ENCODE data around the gene BTC. TPM values are rescaled to one million over a fixed set of nuclear protein-coding genes. Genes with fewer than 3 reads are reported as not detected.
"Not testable (repeated sequence)": the region's sequence is repeated elsewhere in the genome, so short reads cannot be mapped to it uniquely, and the experiment has no call there.

Gene BTC
- polyA plus RNA-seq, 1 donor from 2014 or later = not detected

DNA sequence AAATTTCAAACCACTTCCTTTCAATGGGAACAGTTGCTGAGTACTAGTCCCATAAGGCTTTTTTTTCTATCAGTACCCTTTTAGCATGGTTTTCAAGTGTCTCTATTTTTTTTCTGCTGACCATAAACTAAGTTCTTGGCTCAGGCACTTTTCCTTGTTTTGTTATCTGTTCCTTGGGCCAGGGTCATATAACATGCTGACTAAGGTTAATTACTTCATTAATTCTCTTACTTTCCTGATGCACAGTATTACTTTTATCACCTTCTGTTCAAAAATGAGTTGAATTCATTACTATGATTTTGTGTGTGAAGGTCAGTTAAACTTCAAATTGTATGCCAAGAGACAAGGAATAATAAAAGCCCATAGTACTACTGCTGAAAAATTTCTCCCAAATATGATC is 19.7 kb upstream of the BTC start:
- no peak overlapping the region for H2AFZ ChIP-seq (ENCODE audit: low read depth, low read length)
- H3K4me3 ChIP-seq (ENCODE audit: low read length) = no peak overlapping the region
- no peaks in the 10 kb centered on the region for H3K36me3 ChIP-seq (ENCODE audit: insufficient read depth, low read length)
- no peak overlapping the region for H3K27ac ChIP-seq (ENCODE audit: low read length)
- no peaks in the 10 kb centered on the region for H3K9me3 ChIP-seq (ENCODE audit: low read length)
- TF ChIP-seq TAF1 (IDR thresholded peaks at IDR 0.05; ENCODE audit: low read depth) = no peak
- TF ChIP-seq EP300 (conservative IDR thresholded peaks at IDR 0.05; ENCODE audit: poor library complexity, severe bottlenecking) = no peak
- TF ChIP-seq RAD21 (conservative IDR thresholded peaks at IDR 0.05) = no peak
- no peak for TF ChIP-seq EZH2 (IDR thresholded peaks at IDR 0.05; ENCODE audit: borderline replicate concordance, insufficient read depth, low read length, poor library complexity, severe bottlenecking)
- TF ChIP-seq MXI1 (conservative IDR thresholded peaks at IDR 0.05; ENCODE audit: poor library complexity, severe bottlenecking) = no peak
- no peak for TF ChIP-seq CTCF (IDR thresholded peaks at IDR 0.05; ENCODE audit: poor library complexity, severe bottlenecking)
- no peak for TF ChIP-seq SMC3 (conservative IDR thresholded peaks at IDR 0.05; ENCODE audit: poor library complexity)
- TF ChIP-seq POLR2AphosphoS5 (IDR thresholded peaks at IDR 0.05) = no peak
- no peak for TF ChIP-seq REST (IDR thresholded peaks at IDR 0.05; ENCODE audit: borderline replicate concordance)
- no peaks in the 10 kb centered on the region for H3K79me2 ChIP-seq (replicated peaks; ENCODE audit: insufficient read depth, low read length)
- H3K4me2 ChIP-seq (ENCODE audit: low read length) = no peak overlapping the region
- H3K27me3 ChIP-seq (ENCODE audit: insufficient read depth, low read depth, low read length) = no peaks in the 10 kb centered on the region
- H3K9me2 ChIP-seq (ENCODE audit: insufficient read depth, low read length) = no peaks in the 10 kb centered on the region
- H3F3A ChIP-seq (ENCODE audit: insufficient read depth, low read length, poor library complexity, severe bottlenecking) = no peaks in the 10 kb centered on the region
- H4K20me1 ChIP-seq (ENCODE audit: insufficient read depth) = no peaks in the 10 kb centered on the region
- H3K9ac ChIP-seq (ENCODE audit: low read length) = no peak overlapping the region

- H3K4me3 ChIP-seq (ENCODE audit: low read length); H3K9me3 ChIP-seq (ENCODE audit: low read length); H4K20me1 ChIP-seq (ENCODE audit: insufficient read depth); H3K36me3 ChIP-seq (ENCODE audit: insufficient read depth, low read length); H3K79me2 ChIP-seq (replicated peaks; ENCODE audit: insufficient read depth, low read length); H2AFZ ChIP-seq (ENCODE audit: low read depth, low read length); H3K9ac ChIP-seq (ENCODE audit: low read length); H3K27ac ChIP-seq (ENCODE audit: low read length); H3F3A ChIP-seq (ENCODE audit: insufficient read depth, low read length, poor library complexity, severe bottlenecking); H3K27me3 ChIP-seq (ENCODE audit: insufficient read depth, low read depth, low read length); H3K4me2 ChIP-seq (ENCODE audit: low read length); H3K9me2 ChIP-seq (ENCODE audit: insufficient read depth, low read length): not testable (repeated sequence)
Measured at GRCh38 chr4:74812056-74812455, 17.7 kb upstream of the BTC start.

- Histone ChIP-seq H4K20me1 (ENCODE audit: insufficient read depth) (no peaks in the 10 kb centered on the region), H3K9me2 (ENCODE audit: insufficient read depth, low read length) (no peaks in the 10 kb centered on the region), H3K79me2 (replicated peaks; ENCODE audit: insufficient read depth, low read length) (no peaks in the 10 kb centered on the region), H3K36me3 (ENCODE audit: insufficient read depth, low read length) (no peaks in the 10 kb centered on the region), H3K4me3 (ENCODE audit: low read length) (no peak overlapping the region), H3K4me2 (ENCODE audit: low read length) (no peak overlapping the region), H3K27ac (ENCODE audit: low read length) (no peak overlapping the region), H3K9me3 (ENCODE audit: low read length) (no peaks in the 10 kb centered on the region), H3K27me3 (ENCODE audit: insufficient read depth, low read depth, low read length) (no peaks in the 10 kb centered on the region), H3K9ac (ENCODE audit: low read length) (no peak overlapping the region), H2AFZ (ENCODE audit: low read depth, low read length) (no peak overlapping the region), H3F3A (ENCODE audit: insufficient read depth, low read length, poor library complexity, severe bottlenecking) (no peaks in the 10 kb centered on the region)
- TF ChIP-seq EZH2 (IDR thresholded peaks at IDR 0.05; ENCODE audit: borderline replicate concordance, insufficient read depth, low read length, poor library complexity, severe bottlenecking) (no peak), POLR2AphosphoS5 (IDR thresholded peaks at IDR 0.05) (no peak), EP300 (conservative IDR thresholded peaks at IDR 0.05; ENCODE audit: poor library complexity, severe bottlenecking) (no peak), SMC3 (conservative IDR thresholded peaks at IDR 0.05; ENCODE audit: poor library complexity) (no peak), RAD21 (conservative IDR thresholded peaks at IDR 0.05) (no peak), TAF1 (IDR thresholded peaks at IDR 0.05; ENCODE audit: low read depth) (no peak), CTCF (IDR thresholded peaks at IDR 0.05; ENCODE audit: poor library complexity, severe bottlenecking) (no peak), MXI1 (conservative IDR thresholded peaks at IDR 0.05; ENCODE audit: poor library complexity, severe bottlenecking) (no peak), REST (IDR thresholded peaks at IDR 0.05; ENCODE audit: borderline replicate concordance) (no peak)
Measured at GRCh38 chr4:74805601-74806000, 11.3 kb upstream of the BTC start.

Measured in neural cell (in vitro differentiated cells).